8988T (cell line): ENCODE results near the gene KAT7.

Source experiments
- DNase-seq: peaks from one replicate; pipeline ENCODE4 v3.0.0; 2011

KAT7 gene

GRCh38 chr17:49843774-49844350 is 55.4 kb downstream of the KAT7 start:
- peak; percentile 91 for DNase-seq

- DNase-seq: no peak
Measured at GRCh38 chr17:49845321-49845720, 56.8 kb downstream of the KAT7 start.

GRCh38 chr17:49846938-49847712 is 58.6 kb downstream of the KAT7 start:
- DNase-seq: peak; percentile 3

GRCh38 chr17:49848019-49848473 is 59.6 kb downstream of the KAT7 start, which contains the start of gene TAC4:
TAC4 (minus strand) TSS chr17:49848069; CDS start chr17:49848017, 52 bp downstream.
- DNase-seq: no peak

- no peak for DNase-seq
Measured at GRCh38 chr17:49848739-49849138, 60.3 kb downstream of the KAT7 start.

GRCh38 chr17:49850218-49850610 is 61.7 kb downstream of the KAT7 start:
- no peak for DNase-seq

- no peak for DNase-seq
Measured at GRCh38 chr17:49850772-49851386, 62.4 kb downstream of the KAT7 start.

GRCh38 chr17:49851387-49852291 is 63.2 kb downstream of the KAT7 start:
- peak; percentile 74 for DNase-seq

- DNase-seq: no peak
Measured at GRCh38 chr17:49853470-49854015, 65.1 kb downstream of the KAT7 start.

GRCh38 chr17:49854126-49854525 is 65.6 kb downstream of the KAT7 start:
- no peak for DNase-seq

GRCh38 chr17:49858796-49859195 is 70.3 kb downstream of the KAT7 start:
- no peak for DNase-seq

- DNase-seq: no peak
Measured at GRCh38 chr17:49859991-49860953, 71.8 kb downstream of the KAT7 start.

GRCh38 chr17:49861150-49861884 is 72.8 kb downstream of the KAT7 start:
- peak; percentile 82 for DNase-seq

GRCh38 chr17:49862781-49863331 is 74.4 kb downstream of the KAT7 start:
- no peak for DNase-seq

- DNase-seq: no peak
Measured at GRCh38 chr17:49866019-49866380, 77.5 kb downstream of the KAT7 start.

GRCh38 chr17:49866882-49867413 is 78.5 kb downstream of the KAT7 start:
- DNase-seq: no peak

- DNase-seq: no peak
Measured at GRCh38 chr17:49869038-49869374, 80.5 kb downstream of the KAT7 start.

GRCh38 chr17:49870298-49870697 is 81.8 kb downstream of the KAT7 start:
- DNase-seq: no peak

GRCh38 chr17:49871211-49871610 is 82.7 kb downstream of the KAT7 start:
- no peak for DNase-seq

- DNase-seq: no peak
Measured at GRCh38 chr17:49872754-49873377, 84.4 kb downstream of the KAT7 start.
